Measurements from ENCODE around the gene STARD3. TPM values are rescaled to one million over a fixed set of nuclear protein-coding genes. Genes with fewer than 3 reads are reported as not detected.
"Not testable (repeated sequence)": the region's sequence is repeated elsewhere in the genome, so short reads cannot be mapped to it uniquely, and the experiment has no call there.

The STARD3 gene
- total RNA-seq, 1 donor from 2014 or later: 34.9 TPM

DNA sequence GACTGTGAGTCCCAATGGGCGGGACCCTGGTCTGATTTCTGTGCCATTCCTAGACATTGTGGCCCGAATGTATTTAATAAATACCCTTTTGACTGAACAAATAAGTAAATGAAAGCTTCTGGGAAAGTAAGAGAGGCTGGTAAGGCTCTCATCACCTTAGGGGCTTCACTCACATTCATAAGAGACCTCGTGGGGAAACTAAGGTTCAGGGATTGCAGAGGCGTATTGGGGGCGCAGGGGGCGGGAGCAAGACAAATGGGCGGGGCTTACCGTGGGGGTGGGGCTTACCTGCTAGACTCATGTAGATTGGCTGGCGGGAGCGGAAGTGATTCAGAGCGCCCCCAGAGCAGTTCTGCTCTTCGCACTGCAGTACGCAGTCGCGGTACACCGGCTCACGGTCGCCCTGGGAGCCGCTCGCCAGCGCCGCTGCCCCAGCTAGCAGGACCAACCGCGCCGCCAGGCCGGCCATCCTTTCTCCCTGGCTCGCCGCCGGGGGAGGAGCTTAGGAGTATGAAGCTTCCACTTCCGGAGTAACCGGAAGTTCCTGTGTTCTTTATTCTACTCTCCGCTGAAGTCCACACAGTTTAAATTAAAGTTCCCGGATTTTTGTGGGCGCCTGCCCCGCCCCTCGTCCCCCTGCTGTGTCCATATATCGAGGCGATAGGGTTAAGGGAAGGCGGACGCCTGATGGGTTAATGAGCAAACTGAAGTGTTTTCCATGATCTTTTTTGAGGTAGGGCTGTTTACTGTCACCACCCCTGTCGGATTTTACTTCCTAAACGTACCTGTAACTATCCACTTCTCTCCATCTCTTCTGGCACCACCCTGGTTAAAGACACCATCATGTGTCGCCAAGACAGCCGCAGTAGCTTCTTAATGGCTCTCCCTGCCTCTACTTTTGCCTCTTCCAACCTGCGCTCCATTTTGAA, 50.9 kb downstream of the STARD3 start, which contains the start of gene PGAP3:
TSS of gene PGAP3 (minus strand) at position 512 of the 929 bp plus-strand sequence. CDS start at position 469, 43 bp downstream.
- peak; percentile 92 for DNase-seq (ENCODE audit: low read depth)

DNA sequence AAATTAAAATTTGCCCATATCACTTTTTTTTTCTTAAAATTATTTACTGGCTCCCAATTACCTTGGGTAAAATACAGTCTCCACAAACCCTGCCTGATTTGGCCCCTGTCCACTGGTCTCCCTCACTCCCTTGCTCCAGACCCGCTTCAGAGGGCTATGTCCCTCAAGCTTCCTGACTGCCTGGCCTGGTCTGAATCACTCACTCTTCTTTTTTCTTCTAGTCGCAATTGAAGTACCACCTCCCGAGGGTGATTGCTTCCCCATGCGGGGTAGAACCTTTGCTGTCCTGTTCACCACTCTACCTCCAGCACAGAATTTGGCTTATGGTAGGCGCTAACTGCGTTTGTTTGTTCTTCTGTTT, 51.5 kb downstream of the STARD3 start:
- DNase-seq (ENCODE audit: low read depth): no peak

DNA sequence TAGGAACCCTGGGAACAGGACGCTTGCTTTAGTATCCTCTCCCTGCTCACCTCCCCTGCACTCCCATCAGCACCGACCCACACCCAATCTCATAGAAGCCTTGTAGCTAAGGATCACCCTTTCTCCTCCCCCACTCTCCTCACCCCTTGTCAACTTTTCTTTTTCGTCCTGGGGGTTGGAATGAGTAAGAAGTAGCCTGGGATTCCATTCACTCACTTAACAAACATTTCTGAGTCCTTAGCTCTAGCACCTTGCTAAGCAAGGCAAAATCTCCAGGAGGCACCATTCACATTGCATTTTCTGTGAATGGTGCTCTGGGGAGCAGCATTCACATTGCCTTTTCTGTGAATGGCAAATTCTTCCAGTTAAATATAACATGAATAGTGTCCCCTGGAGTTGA, 52.0 kb downstream of the STARD3 start:
- no peak for DNase-seq (ENCODE audit: low read depth)

DNA sequence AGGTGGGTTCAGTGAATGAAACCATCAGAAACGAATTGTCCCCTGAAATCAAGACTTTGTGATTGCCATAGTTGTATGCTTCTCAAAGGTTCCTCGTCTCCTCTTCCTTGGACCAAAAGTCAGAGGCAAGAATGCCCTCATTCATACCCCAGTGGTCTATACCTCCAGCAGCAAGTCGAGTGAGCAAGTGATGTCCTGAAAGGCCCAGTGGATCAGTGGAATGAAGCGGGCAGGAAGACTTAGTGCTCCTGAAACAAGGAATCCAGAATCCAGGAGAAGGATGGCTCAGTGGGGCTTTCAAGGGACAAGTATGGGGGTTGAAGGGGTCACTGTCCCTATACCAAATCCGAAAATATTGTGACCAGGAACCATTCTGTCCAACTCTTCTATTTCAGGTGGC, 57.6 kb downstream of the STARD3 start:
- no peak for DNase-seq (ENCODE audit: low read depth)

DNA sequence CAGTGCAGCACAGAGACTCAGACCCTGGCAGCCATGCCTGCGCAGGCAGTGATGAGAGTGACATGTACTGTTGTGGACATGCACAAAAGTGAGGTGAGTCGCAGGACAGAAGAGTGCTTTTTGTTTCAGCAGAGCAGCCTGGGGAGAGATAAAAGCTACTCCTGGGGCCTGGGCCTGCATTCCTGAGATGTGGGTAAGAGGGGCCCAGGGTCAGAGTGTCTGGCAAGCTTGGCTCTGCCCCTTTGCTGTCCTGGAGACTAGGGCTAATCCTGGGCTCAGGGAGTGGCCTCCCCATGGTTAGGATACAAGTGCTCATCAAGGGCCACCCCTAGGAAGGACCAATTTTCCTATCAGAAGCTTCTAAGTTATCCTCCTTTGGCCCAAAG, 58.1 kb downstream of the STARD3 start:
- DNase-seq (ENCODE audit: low read depth): no peak

DNA sequence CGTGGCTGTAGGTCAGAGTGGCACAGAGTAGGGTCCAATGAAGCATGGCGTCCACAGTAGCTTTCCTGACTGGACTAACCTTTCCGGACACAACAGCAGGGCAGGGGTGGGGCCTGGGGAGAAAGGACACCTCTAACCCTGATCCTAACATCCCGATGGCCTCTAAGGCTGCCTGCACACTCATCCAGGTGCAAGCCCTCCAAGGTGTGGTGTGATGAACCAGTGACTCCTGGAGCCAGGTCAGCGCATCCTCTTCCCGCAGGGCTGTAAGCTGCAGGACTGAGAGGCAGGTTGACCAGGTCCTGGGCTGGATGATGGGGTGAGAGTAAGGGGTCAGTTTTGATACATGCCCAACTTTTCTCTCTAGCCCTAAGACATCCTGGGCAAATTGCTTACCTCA, 59.8 kb downstream of the STARD3 start:
- no peak for DNase-seq (ENCODE audit: low read depth)

DNA sequence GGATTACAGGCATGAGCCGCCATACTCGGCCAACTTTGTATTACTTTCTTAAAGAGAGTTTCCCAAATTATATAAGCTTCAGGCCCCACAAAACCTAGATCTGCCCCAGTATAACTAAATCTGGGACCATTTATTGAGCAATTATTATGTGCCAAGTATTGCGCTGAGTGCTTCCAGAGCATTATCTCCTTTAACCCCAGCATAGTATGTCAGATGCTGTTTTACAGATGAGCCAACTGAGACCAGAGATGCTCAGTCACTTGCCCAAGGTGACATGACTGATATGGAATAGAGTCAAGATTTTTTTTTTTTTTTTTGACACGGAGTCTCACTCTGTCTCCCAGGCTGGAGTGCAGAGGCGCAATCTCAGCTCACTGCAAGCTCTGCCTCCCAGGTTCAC, 61.0 kb downstream of the STARD3 start:
- no peak for DNase-seq (ENCODE audit: low read depth)

DNA sequence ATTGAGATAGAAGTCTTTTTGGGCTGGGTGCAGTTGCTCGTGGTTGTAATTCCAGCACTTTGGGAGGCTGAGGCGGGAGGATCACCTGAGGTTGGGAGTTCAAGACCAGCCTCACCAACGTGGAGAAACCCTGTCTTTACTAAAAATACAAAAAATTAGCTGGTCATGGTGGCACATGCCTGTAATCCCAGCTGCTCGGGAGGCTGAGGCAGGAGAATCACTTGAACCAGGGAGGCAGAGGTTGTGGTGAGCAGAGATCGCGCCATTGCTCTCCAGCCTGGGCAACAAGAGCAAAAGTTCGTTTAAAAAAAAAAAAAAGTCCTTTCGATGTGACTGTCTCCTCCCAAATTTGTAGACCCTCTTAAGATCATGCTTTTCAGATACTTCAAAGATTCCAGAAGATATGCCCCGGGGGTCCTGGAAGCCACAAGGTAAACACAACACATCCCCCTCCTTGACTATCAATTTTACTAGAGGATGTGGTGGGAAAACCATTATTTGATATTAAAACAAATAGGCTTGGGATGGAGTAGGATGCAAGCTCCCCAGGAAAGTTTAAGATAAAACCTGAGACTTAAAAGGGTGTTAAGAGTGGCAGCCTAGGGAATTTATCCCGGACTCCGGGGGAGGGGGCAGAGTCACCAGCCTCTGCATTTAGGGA, 62.3 kb downstream of the STARD3 start:
- not testable (repeated sequence) for DNase-seq (ENCODE audit: low read depth)

DNA sequence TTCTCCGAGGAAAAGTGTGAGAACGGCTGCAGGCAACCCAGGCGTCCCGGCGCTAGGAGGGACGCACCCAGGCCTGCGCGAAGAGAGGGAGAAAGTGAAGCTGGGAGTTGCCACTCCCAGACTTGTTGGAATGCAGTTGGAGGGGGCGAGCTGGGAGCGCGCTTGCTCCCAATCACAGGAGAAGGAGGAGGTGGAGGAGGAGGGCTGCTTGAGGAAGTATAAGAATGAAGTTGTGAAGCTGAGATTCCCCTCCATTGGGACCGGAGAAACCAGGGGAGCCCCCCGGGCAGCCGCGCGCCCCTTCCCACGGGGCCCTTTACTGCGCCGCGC, 62.8 kb downstream of the STARD3 start, which contains the start of gene ERBB2:
TSS of gene ERBB2 (plus strand) at position 247 of the 330 bp plus-strand sequence. CDS start 175 bp downstream, outside the sequence.
- DNase-seq (ENCODE audit: low read depth): peak; percentile 85

DNA sequence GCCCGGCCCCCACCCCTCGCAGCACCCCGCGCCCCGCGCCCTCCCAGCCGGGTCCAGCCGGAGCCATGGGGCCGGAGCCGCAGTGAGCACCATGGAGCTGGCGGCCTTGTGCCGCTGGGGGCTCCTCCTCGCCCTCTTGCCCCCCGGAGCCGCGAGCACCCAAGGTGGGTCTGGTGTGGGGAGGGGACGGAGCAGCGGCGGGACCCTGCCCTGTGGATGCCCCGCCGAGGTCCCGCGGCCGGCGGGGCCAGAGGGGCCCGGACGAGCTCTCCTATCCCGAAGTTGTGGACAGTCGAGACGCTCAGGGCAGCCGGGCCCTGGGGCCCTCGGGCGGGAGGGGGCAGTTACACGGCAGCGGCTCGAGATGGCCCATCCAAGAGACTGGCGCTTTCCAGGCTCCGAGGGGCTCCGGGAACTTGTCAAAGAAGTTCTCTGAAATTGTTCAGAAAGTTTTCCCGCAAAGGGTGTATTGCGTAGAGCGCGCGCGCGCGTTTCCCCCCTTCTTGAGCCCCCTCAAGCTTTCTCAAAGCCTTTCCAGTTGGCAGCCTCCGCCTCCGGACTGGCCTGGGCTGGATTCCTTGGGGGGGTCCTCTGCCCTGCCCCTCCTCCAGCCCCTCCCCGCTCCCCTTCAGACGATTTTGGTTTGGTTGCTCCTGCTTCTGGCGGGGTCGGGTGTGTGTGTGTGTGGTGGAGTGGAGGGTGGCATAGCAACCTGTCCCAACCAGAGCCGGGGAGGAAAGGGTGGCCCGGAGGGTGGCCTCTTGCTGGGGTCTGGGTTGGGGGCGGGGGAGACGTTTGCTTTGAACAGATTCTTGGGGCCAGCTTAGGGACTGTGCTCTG, 63.4 kb downstream of the STARD3 start:
- peak; percentile 43 for DNase-seq (ENCODE audit: low read depth)

DNA sequence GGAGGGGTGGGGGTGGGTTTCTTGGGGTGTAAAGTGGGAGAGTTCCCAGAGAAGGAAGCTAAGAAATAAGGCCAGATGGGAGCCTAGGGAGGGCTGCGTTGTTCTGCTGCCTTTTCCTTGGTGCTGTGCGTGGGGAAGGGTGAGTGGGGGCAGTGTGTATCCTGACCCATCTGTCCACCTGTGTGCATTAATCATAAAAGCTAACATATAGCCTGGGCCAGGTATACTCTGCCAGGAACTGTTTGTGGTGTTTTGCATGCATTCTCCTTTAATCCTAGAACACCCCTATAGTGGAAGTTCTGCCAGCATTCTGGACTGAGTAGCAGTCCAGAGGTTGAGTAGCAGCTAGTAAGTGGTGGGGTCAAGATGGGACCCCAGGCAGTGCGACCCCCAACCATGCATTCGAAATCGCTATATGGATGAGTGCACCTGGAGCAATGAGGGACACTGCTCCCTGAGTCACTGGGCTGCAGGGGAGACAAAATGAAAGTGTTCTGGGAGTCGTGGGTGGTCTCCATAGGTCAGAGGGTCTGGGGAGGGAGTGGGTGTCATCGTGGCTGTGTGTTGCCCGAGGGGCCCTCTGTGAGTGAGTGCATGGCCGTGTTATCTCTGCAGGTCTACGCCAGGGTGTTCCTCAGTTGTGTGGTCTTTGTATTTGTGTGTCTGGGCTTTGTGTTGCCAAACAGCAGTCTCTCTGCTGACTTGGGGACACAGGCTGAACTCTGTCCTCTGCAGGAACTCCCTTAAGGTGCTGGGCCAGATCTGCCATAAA, 64.3 kb downstream of the STARD3 start:
- DNase-seq (ENCODE audit: low read depth): no peak

DNA sequence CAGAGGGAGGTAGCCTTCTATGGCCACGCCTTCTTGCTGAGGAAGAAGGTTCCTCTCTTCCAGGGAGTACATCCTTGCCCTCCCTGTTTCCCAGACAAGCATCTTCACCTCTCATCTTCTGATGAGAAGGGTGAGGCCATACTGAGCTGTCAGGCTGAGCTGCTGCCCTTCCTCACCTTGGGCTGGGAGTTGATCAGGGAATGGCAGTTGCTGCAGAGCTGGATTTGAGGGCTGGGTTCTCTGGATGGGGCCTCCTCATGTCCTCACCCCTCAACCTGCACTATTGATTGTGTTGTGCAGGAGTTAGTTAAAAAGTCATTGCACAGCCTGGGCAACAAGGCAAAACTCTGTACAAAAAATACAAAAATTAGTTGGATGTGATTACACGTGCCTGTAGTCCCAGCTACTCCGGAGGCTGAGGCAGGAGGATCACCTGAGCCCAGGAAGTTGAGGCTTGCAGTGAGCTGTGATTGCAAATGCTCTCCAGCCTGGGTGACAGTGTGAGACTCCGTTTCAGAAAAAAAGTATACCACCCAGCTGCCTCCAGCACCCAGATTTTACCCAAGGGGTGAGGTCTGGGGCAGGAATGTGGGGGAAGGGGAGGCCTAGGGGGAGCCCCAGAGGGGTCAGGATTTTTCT, 65.0 kb downstream of the STARD3 start:
- DNase-seq (ENCODE audit: low read depth): no peak

DNA sequence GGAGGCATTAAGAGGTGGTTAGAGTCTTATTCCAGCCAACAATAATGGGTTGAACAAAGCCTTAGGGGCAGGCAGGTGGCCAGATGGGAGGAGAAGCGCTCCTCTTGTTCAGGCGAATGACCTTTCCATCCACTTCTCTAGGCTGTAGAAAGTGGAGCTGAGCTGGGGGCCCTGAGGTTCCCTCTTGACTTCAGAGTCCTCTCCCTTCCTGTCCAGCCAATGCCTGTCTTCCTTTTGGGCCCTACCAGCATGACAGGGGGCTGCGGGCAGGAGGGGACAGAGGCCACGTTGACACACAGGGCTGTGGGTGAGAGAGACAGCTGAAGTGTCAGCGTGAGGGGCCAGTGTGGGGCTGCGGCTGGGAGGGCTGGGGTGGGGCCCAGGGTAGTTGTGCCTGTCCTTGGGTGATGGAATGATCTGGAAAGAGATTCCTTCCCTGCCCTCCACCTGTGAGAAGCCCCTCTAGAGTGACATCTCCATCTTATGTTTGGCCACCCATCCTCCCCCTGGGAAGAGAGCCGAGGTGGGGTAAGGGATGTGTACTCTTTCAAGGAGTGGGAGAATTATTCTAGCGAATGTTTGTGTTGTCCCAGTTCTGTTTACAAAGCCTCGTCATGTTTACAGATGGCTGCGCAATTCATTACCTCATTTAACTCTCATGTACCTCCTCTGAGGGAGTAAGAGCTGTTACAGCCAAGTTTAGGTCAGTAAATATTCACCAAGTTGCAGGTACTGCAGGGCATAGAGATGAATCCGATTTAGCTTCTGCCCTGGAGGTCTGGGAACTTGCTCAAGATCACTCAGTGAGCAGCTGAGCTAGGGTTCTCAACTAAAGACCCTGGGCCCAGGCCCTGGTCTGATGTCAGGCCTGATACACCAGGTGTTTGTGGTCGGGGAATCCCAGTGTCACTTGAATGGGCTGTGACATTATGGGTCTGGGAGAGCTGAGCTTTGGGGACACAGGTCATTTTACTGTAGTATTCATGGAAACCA, 66.3 kb downstream of the STARD3 start:
- peak; percentile 91 for DNase-seq (ENCODE audit: low read depth)

DNA sequence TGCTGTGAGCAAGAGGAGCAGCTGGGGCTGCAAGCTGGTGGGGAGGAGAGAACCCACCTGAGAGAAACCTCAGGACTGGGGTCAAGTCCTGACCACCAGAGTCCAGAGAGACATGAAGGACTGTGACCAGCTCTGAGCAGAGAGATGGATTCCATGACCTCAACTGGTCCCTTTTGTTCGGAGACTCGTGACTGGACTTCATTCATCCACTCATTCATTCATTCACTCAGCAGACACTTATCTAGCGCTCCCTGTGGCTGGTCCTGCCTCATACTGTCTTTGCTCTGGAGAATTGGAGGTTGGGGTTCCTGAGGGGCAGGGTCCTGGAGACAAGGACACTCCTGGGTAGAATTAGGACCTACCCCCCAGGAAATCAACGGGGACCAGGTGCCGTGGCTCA, 67.0 kb downstream of the STARD3 start:
- no peak for DNase-seq (ENCODE audit: low read depth)

DNA sequence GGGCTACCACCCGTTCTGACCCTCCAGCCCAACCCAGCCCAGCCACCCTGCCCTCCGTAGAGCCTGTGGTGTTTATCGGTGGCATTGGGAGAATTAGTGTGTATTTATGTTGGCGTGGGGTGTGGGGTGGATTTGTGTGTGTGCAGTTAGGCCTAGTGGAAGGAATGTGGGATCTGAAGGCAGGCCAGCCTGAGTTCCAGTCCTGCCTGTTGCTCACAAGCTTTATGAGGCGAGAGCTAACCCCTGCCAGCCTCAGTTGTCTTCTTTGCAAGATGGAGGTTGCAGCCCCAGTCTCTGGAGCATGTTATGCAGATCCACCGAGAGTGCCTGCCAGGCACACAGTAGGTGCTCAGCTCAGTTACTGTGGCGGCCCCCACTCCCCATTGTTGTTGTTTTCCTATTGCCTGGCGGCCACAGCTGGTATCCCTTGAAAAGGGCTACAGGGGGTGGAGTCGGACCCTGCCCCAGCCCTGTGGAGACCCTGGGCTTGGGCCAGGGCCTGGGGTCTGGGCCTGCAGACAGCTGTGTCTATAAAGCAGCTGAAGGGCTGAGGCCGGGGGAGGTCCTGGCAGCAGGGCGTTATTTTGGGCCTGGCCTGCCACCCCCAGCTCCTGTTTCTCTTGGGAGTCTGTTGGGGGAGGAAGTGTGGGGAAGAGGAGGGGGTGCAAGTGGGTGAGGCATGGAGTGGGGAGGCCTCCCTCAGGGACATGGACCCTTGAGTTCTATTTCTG, 68.0 kb downstream of the STARD3 start:
- peak; percentile 81 for DNase-seq (ENCODE audit: low read depth)

DNA sequence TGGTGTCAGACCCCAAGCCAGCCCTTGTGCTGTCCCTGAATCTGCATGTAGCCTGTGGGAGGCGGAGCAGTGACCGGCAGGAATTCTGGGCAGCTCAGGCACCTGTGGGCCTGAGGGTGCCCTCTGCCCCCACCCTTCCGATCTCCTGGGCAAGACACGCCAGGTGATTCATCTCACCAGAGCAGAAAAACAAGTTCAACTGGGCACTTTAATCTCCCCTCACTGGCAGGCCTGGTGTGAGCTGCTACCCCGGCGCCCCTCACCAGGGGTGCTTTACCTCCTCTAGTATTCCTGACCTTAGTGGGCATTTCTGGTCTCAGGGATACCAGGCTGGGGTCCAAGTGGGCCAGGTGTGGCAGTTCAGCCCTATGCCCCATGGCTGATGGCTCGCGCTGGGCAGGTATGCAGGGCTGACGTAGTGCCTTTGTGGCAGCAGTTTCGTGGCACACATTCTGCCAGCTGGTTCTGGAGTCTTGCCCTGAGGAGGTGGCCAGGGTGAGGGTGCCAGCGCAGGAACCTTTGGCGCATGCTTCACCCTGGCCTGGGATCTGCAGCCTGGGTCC, 68.9 kb downstream of the STARD3 start:
- DNase-seq (ENCODE audit: low read depth): peak; percentile 54

DNA sequence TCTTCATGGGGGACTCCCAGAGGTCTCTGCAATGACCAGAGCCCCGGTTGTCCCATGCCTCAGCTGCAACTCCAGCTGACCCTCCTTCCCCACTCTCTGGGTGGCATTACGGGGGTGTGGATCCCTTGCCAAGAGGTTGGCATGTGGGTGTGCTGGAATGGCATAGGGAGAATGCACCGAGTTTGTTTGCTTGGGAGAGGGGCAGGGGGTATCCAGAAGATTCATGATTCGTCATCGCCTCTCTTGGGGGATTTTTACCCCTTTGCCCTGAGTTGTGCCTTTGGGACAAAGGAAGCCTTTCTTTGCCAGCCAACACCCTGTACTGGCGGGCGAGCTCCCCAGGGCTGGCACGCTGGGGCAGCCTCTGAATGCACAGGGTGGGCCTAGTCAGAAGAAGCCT, 69.4 kb downstream of the STARD3 start:
- DNase-seq (ENCODE audit: low read depth): no peak

DNA sequence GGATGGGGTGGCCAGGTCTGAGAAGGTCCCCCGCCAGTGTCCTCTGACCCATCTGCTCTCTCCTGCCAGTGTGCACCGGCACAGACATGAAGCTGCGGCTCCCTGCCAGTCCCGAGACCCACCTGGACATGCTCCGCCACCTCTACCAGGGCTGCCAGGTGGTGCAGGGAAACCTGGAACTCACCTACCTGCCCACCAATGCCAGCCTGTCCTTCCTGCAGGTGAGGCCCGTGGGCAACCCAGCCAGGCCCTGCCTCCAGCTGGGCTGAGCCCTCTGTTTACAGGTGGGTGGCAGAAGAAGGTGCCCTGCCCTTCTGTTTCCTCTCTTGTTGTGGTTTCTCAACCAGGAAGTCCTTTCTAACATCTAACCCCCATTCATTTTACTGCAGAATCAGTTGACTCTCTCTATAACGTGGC, 70.0 kb downstream of the STARD3 start:
- no peak for DNase-seq (ENCODE audit: low read depth)
